Epithelial cell of proximal tubule (primary cell): ENCODE measurements around the gene CALHM4. TPM values are rescaled to one million over a fixed set of nuclear protein-coding genes. Genes with fewer than 3 reads are reported as not detected.

ENCODE experiments used
- DNase-seq: peaks from one replicate; pipeline ENCODE4 v3.0.0-alpha.2; 2011; ENCODE audit warnings: low read depth
- H3K4me3 ChIP-seq: 2 replicates; pipeline ENCODE4 v1.5.1; 2011; ENCODE audit warnings: low read depth, mild to moderate bottlenecking, low read length
- CTCF ChIP-seq: conservative IDR thresholded peaks from 2 replicates; pipeline ENCODE4 v1.5.1; 2012; ENCODE audit warnings: low read depth, mild to moderate bottlenecking, low read length
- total RNA-seq: library from RNA; depleted of rRNA; stranded (reverse); fragments of >200 nt; gene quantifications from 2 replicates; pipeline ENCODE4 v1.2.3, GENCODE V29; 2015

Gene CALHM4
- total RNA-seq, 1 donor from 2014 or later: not detected

GRCh38 chr6:116564921-116565872, 11.6 kb downstream of the CALHM4 start:
- no peak for TF ChIP-seq CTCF
- DNase-seq: no peak
- peak overlapping the region; percentile 43 for H3K4me3 ChIP-seq

- H3K4me3 ChIP-seq: no peak overlapping the region
- no peak for TF ChIP-seq CTCF
Measured at GRCh38 chr6:116568111-116568510, 14.6 kb downstream of the CALHM4 start.

GRCh38 chr6:116568821-116569755, 15.5 kb downstream of the CALHM4 start:
- no peak for DNase-seq
- H3K4me3 ChIP-seq: no peak overlapping the region
- TF ChIP-seq CTCF: no peak

More at GRCh38 chr6:116568111-116568510, 14.6 kb downstream of the CALHM4 start:
- no peak for DNase-seq

GRCh38 chr6:116570856-116571682, 17.5 kb downstream of the CALHM4 start, which contains the start of gene RWDD1:
Gene RWDD1, plus strand, starts transcription at chr6:116571504. Its CDS starts 79 bp downstream, at chr6:116571583.
- peak within 1 kb of the TSS; percentile 80 for H3K4me3 ChIP-seq
- no peak for TF ChIP-seq CTCF
- peak; percentile 90 for DNase-seq

GRCh38 chr6:116571683-116572000, 18.1 kb downstream of the CALHM4 start:
- no peak for TF ChIP-seq CTCF
- no peak for DNase-seq

GRCh38 chr6:116572162-116572561, 18.6 kb downstream of the CALHM4 start:
- TF ChIP-seq CTCF: no peak
- DNase-seq: no peak
- H3K4me3 ChIP-seq: peak overlapping the region; percentile 80

More at GRCh38 chr6:116571683-116572000, 18.1 kb downstream of the CALHM4 start:
- H3K4me3 ChIP-seq: peak overlapping the region; percentile 80
